ENCODE data around the gene ERVK3-1. TPM values are rescaled to one million over a fixed set of nuclear protein-coding genes. Genes with fewer than 3 reads are reported as not detected.
A peak's percentile ranks its signal among the peaks of the same experiment; 100 is the strongest.

ERVK3-1 gene
- total RNA-seq, 1 donor from 2014 or later, result 40.4 TPM

DNA sequence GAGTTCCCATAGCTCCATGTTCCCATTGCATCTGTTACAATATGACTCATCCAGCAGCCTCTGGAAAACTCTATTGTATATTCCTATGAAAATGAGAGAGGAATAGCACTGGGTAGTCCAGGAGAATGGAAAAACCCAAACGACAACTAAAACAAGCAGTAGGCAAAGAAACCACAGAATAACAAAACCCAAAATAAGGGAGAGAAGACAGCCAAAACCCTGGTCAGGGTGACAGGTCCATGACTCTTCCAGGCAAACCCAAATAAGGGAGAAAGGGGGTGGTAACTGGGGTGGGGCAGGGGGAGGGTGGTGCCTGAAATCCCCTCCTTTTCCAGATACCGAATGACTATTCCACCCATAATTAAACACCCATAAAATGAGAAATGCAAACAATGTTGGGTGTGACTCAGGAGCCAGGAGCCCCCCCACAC lies 30.4 kb upstream of the ERVK3-1 start:
- DNase-seq (ENCODE audit: low read depth), result no peak
- no peak overlapping the region for H3K4me3 ChIP-seq (ENCODE audit: low read depth, low read length)
- TF ChIP-seq, protein P1, sequence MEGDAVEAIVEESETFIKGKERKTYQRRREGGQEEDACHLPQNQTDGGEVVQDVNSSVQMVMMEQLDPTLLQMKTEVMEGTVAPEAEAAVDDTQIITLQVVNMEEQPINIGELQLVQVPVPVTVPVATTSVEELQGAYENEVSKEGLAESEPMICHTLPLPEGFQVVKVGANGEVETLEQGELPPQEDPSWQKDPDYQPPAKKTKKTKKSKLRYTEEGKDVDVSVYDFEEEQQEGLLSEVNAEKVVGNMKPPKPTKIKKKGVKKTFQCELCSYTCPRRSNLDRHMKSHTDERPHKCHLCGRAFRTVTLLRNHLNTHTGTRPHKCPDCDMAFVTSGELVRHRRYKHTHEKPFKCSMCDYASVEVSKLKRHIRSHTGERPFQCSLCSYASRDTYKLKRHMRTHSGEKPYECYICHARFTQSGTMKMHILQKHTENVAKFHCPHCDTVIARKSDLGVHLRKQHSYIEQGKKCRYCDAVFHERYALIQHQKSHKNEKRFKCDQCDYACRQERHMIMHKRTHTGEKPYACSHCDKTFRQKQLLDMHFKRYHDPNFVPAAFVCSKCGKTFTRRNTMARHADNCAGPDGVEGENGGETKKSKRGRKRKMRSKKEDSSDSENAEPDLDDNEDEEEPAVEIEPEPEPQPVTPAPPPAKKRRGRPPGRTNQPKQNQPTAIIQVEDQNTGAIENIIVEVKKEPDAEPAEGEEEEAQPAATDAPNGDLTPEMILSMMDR (conservative IDR thresholded peaks at IDR 0.05; ENCODE audit: low read depth, low read length), result no peak

DNA sequence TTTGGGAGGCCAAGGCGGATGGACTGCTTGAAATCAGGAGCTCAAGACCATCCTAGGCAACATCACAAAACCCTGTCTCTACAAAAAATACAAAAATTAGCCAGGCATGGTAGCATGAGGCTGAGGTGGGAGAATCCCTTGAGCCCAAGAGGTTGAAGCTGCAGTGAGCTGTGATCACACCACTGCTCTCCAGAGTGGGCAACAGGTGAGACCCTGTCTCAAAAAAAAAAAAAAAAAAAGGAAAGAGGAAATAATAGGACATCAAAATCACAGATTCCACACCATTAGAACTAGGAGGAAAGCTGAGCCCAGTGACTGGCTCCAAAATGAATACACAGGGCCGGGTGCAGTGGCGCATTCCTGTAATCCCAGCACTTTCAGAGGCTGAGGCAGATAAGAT lies 29.6 kb upstream of the ERVK3-1 start:
- TF ChIP-seq, protein P1 (conservative IDR thresholded peaks at IDR 0.05; ENCODE audit: low read depth, low read length), result no peak
- no peak for DNase-seq (ENCODE audit: low read depth)
- no peak overlapping the region for H3K4me3 ChIP-seq (ENCODE audit: low read depth, low read length)

DNA sequence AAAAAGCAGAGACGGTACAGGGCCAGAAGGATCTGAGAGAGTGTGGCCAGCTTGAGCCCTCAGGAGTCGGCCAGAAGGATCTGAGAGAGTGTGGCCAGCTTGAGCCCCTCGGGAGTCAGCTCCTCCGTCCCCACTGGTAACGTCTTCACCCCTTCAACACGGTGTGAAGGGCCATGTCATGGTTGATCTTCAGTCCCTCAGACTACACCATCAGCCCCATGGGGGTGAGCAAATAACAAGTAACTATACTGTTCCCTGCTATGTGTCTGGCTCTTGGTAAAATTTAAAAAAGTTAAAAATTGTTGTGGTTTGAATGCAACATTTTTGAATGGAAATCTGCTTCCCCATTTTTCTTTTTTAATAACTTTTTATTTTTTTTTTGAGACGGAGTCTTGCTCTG lies 28.0 kb upstream of the ERVK3-1 start:
- TF ChIP-seq, protein P1 (conservative IDR thresholded peaks at IDR 0.05; ENCODE audit: low read depth, low read length), result no peak
- no peak overlapping the region for H3K4me3 ChIP-seq (ENCODE audit: low read depth, low read length)
- no peak for DNase-seq (ENCODE audit: low read depth)

- DNase-seq (ENCODE audit: low read depth), result no peak
- peak overlapping the region; percentile 77 for H3K4me3 ChIP-seq (ENCODE audit: low read depth, low read length)
- TF ChIP-seq, protein P1 (conservative IDR thresholded peaks at IDR 0.05; ENCODE audit: low read depth, low read length), result no peak
Observed at GRCh38 chr19:58277748-58278540, 27.2 kb upstream of the ERVK3-1 start.

GRCh38 chr19:58278541-58279041 lies 26.6 kb upstream of the ERVK3-1 start, which contains the start of gene ZNF8:
ZNF8 (plus strand) TSS chr19:58278955; CDS start chr19:58279082, 127 bp downstream.
- TF ChIP-seq, protein P1 (conservative IDR thresholded peaks at IDR 0.05; ENCODE audit: low read depth, low read length), result no peak
- H3K4me3 ChIP-seq (ENCODE audit: low read depth, low read length), result peak within 1 kb of the TSS; percentile 77
- DNase-seq (ENCODE audit: low read depth), result peak; percentile 80

GRCh38 chr19:58279042-58279924 lies 25.9 kb upstream of the ERVK3-1 start:
- TF ChIP-seq, protein P1 (conservative IDR thresholded peaks at IDR 0.05; ENCODE audit: low read depth, low read length), result no peak
- no peak for DNase-seq (ENCODE audit: low read depth)
- peak overlapping the region; percentile 77 for H3K4me3 ChIP-seq (ENCODE audit: low read depth, low read length)

Data from epithelial cell of proximal tubule (primary cell).